ENCODE results near the gene B3GALNT1.

GRCh38 chr3:161067335-161067734 is 37.8 kb downstream of the B3GALNT1 start:
- no peak for TF ChIP-seq POLR2AphosphoS5 (IDR thresholded peaks at IDR 0.05; ENCODE audit: borderline replicate concordance, low read depth, low read length)
- no peak for TF ChIP-seq FOXP2 (optimal IDR thresholded peaks at IDR 0.05; ENCODE audit: control extremely low read depth, extremely low read length, insufficient read depth)
- TF ChIP-seq EZH2 (IDR thresholded peaks at IDR 0.05): no peak

Measured in SK-N-MC (cell line).